Measurements from ENCODE around the gene LRRC72. TPM values are rescaled to one million over a fixed set of nuclear protein-coding genes. Genes with fewer than 3 reads are reported as not detected.

LRRC72 gene
- total RNA-seq, 2 donors from 2014 or later: not detected

DNA sequence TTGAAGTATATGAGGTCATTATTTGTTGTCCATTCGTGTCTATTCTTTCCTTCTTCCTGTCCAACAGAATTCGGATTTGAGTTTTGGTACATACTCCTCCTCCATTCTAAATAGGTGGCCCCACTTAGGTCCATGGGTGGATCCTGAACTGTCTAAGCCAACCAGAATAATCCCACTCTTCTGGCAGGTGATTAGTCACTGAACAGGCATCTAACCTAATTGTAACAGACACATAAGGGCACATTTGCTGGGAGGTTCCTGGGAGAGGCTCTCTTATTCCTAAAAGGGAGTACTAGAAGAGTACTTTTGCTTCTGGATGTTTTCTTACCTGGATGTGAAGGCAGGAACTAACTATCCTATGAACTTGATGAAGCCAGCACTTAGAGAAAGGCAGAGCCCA lies 16.8 kb downstream of the LRRC72 start:
- ATAC-seq (no peak), DNase-seq (no peak)
- intact Hi-C loops (cut with DNase I): no loop called here
- no peak overlapping the region for H3K4me3 ChIP-seq
- H3K27ac ChIP-seq: no peak overlapping the region
- no peaks in the 10 kb centered on the region for H3K36me3 ChIP-seq (replicated peaks in 1 of 2; ENCODE audit: insufficient read depth in 1 of 2, low read depth in 2 of 2)
- H3K9me3 ChIP-seq: no peaks in the 10 kb centered on the region
- no peaks in the 10 kb centered on the region for H3K4me1 ChIP-seq
- 59 to 82% methylated on average over 2 of the region's 2 CpGs for WGBS, 2 donors
- no peaks in the 10 kb centered on the region for H3K27me3 ChIP-seq
- no peak for TF ChIP-seq POLR2A (IDR thresholded peaks at IDR 0.05)
- TF ChIP-seq, protein P1, sequence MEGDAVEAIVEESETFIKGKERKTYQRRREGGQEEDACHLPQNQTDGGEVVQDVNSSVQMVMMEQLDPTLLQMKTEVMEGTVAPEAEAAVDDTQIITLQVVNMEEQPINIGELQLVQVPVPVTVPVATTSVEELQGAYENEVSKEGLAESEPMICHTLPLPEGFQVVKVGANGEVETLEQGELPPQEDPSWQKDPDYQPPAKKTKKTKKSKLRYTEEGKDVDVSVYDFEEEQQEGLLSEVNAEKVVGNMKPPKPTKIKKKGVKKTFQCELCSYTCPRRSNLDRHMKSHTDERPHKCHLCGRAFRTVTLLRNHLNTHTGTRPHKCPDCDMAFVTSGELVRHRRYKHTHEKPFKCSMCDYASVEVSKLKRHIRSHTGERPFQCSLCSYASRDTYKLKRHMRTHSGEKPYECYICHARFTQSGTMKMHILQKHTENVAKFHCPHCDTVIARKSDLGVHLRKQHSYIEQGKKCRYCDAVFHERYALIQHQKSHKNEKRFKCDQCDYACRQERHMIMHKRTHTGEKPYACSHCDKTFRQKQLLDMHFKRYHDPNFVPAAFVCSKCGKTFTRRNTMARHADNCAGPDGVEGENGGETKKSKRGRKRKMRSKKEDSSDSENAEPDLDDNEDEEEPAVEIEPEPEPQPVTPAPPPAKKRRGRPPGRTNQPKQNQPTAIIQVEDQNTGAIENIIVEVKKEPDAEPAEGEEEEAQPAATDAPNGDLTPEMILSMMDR (IDR thresholded peaks at IDR 0.05): no peak

DNA sequence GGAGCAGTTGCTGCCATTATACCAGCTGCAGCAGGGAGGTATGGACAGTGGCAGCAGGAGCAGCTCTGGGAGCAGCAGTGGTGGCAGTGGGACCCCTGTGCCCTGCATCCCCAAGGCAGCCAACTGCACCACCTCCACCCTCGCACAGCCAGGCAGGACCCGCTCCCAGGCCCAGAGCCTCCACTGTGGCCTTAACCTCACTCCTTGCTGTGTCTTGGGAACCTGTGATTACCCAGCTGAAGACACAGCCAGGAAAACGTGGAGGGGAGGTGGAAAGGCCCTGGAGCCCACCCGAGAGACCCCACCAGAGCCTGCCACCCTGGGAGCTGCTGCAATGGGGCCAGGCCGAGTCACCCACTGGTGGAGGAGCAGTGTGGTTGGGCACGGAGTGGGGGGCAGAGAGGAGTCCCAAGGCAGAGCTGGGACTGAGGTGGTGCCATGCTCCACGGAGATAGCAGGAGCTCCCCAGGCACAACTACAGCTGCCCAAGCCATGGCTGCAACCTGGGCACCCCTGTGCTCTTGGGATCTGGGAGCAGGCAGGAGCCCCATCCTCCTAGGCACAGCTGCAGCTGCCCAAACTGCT lies 20.4 kb downstream of the LRRC72 start:
- Histone ChIP-seq H3K4me1 (no peaks in the 10 kb centered on the region), H3K4me3 (no peak overlapping the region), H3K9me3 (no peaks in the 10 kb centered on the region), H3K36me3 (replicated peaks in 1 of 2; ENCODE audit: insufficient read depth in 1 of 2, low read depth in 2 of 2) (no peaks in the 10 kb centered on the region), H3K27ac (no peak overlapping the region), H3K27me3 (no peaks in the 10 kb centered on the region)
- intact Hi-C loops (cut with DNase I): no loop called here
- TF ChIP-seq, protein P1 (IDR thresholded peaks at IDR 0.05): no peak
- TF ChIP-seq POLR2A (IDR thresholded peaks at IDR 0.05): no peak
- WGBS, 2 donors: 73 to 80% methylated on average over 3 to 7 of the region's 7 CpGs
- no peak for ATAC-seq
- no peak for DNase-seq

DNA sequence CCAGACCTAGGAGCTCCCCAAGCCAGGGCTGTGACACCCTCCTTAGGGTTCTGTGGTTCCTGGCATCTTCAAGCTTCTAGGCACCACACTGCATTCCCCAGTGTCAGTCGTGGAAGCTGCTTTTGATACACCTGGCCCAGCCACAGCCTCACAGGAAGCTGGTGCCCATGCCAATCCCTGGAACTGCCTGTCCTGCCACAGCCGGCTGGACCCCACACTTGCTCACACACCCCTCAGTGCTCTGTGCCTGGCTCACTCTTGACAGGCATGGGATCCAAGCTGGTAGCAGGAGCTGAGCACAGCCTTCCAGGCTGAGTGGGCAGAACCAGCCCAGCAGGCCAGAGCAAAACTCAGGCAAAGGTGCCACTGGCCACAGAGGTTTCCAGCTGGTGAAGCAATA lies 21.8 kb downstream of the LRRC72 start:
- WGBS, 2 donors: 88% methylated on average over 2 of the region's 2 CpGs; no CpG with 5 or more reads in 1 of the 2 donors

DNA sequence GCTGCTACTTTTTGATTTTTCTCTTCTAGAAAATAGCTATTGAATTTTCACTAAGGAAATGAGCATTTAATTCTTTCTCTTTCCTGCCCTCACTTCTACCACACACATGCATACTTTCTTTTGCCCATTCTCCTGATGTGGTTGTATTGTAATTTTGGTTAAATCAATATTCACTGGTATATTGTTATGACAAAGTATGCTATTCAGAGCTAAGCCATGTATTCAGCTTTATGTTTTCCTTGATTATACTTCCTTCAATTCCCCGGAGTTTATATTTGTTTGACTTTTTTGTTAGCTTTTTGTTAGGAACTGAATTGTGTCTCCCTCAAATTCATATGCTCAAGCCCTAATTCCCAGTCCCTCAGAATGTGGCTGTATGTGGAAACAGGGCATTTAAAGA lies 24.0 kb downstream of the LRRC72 start:
- H3K27me3 ChIP-seq: no peaks in the 10 kb centered on the region
- ATAC-seq: no peak
- 58 to 77% methylated on average over 1 of the region's 1 CpG for WGBS, 2 donors
- H3K36me3 ChIP-seq (replicated peaks in 1 of 2; ENCODE audit: insufficient read depth in 1 of 2, low read depth in 2 of 2): no peaks in the 10 kb centered on the region
- no peaks in the 10 kb centered on the region for H3K9me3 ChIP-seq
- H3K4me3 ChIP-seq: no peak overlapping the region
- DNase-seq: no peak
- no peak overlapping the region for H3K27ac ChIP-seq
- intact Hi-C loops (cut with DNase I): no loop called here
- no peaks in the 10 kb centered on the region for H3K4me1 ChIP-seq
- TF ChIP-seq, protein P1 (IDR thresholded peaks at IDR 0.05): no peak
- TF ChIP-seq POLR2A (IDR thresholded peaks at IDR 0.05): no peak

More for the DNA sequence above, 21.8 kb downstream of the LRRC72 start:
- no peak for ATAC-seq
- no peak overlapping the region for H3K27ac ChIP-seq
- no peaks in the 10 kb centered on the region for H3K9me3 ChIP-seq
- no peaks in the 10 kb centered on the region for H3K36me3 ChIP-seq (replicated peaks in 1 of 2; ENCODE audit: insufficient read depth in 1 of 2, low read depth in 2 of 2)
- H3K27me3 ChIP-seq: no peaks in the 10 kb centered on the region
- no peak for DNase-seq
- H3K4me1 ChIP-seq: no peaks in the 10 kb centered on the region
- TF ChIP-seq, protein P1 (IDR thresholded peaks at IDR 0.05): no peak
- no peak for TF ChIP-seq POLR2A (IDR thresholded peaks at IDR 0.05)
- intact Hi-C loops (cut with DNase I): no loop called here
- no peak overlapping the region for H3K4me3 ChIP-seq
